ENCODE results near the gene PIK3CA. TPM values are rescaled to one million over a fixed set of nuclear protein-coding genes. Genes with fewer than 3 reads are reported as not detected.

The PIK3CA gene
- total and polyA plus RNA-seq, 12 donors: 4.0 to 35.3 (median 22.5) TPM

GRCh38 chr3:179150610-179151009, 2.5 kb downstream of the PIK3CA start:
- no peak for TF ChIP-seq CTCF (IDR thresholded peaks at IDR 0.05)
- H3K4me1 ChIP-seq: peaks cover 2 to 47% (median 38%) of the 10 kb centered on the region in 9 donors
- no peaks in the 10 kb centered on the region for H3K9me3 ChIP-seq
- H3K4me3 ChIP-seq: peak overlapping the region in 4 of 10 donors; percentile 1 to 87 (median 44)
- H3K36me3 ChIP-seq: no peaks in the 10 kb centered on the region
- ATAC-seq: no peak
- no peaks in the 10 kb centered on the region for H3K27me3 ChIP-seq
- no peak overlapping the region for H3K27ac ChIP-seq
- no peak for DNase-seq
- intact Hi-C loops (cut with DNase I): loop anchor here in 1 of 10 donors (5.0 kb wide), 1 partner anchor 42 kb away; no protein-coding TSS in a partner anchor
- 60 to 72% methylated on average over 3 of the region's 3 CpGs for WGBS, 2 donors

GRCh38 chr3:179151474-179151873, 3.3 kb downstream of the PIK3CA start:
- no peaks in the 10 kb centered on the region for H3K9me3 ChIP-seq
- peaks cover 2 to 55% (median 42%) of the 10 kb centered on the region in 9 donors for H3K4me1 ChIP-seq
- intact Hi-C loops (cut with DNase I): loop anchor here in 1 of 10 donors (5.0 kb wide), 1 partner anchor 41 kb away; no protein-coding TSS in a partner anchor
- no peaks in the 10 kb centered on the region for H3K27me3 ChIP-seq
- H3K4me3 ChIP-seq: no peak overlapping the region
- H3K36me3 ChIP-seq: no peaks in the 10 kb centered on the region
- no peak for ATAC-seq
- DNase-seq: no peak
- no peak for TF ChIP-seq CTCF (IDR thresholded peaks at IDR 0.05)
- H3K27ac ChIP-seq: no peak overlapping the region

GRCh38 chr3:179156170-179156569, 8.0 kb downstream of the PIK3CA start:
- no peak overlapping the region for H3K4me3 ChIP-seq
- TF ChIP-seq CTCF (IDR thresholded peaks at IDR 0.05): no peak
- no peaks in the 10 kb centered on the region for H3K9me3 ChIP-seq
- H3K36me3 ChIP-seq: no peaks in the 10 kb centered on the region
- intact Hi-C loops (cut with DNase I): no loop called here
- ATAC-seq (peak in 3 of 8 donors; percentile 46 to 66 (median 65)), DNase-seq (no peak)
- H3K27me3 ChIP-seq: no peaks in the 10 kb centered on the region
- no peak overlapping the region for H3K27ac ChIP-seq
- H3K4me1 ChIP-seq: peaks cover 2 to 76% (median 46%) of the 10 kb centered on the region in 9 donors
- 38 to 84% methylated on average over 1 of the region's 1 CpG for whole genome bisulfite sequencing, 2 donors

- intact Hi-C loops (cut with DNase I): no loop called here
- no peak for DNase-seq
- no peaks in the 10 kb centered on the region for H3K9me3 ChIP-seq
- TF ChIP-seq CTCF (IDR thresholded peaks at IDR 0.05): no peak
- no peaks in the 10 kb centered on the region for H3K36me3 ChIP-seq
- H3K4me1 ChIP-seq: peaks cover 2 to 76% (median 40%) of the 10 kb centered on the region in 9 donors
- WGBS, 2 donors: 86 to 94% methylated on average over 1 of the region's 1 CpG
- H3K4me3 ChIP-seq: no peak overlapping the region
- ATAC-seq: no peak
- no peaks in the 10 kb centered on the region for H3K27me3 ChIP-seq
- H3K27ac ChIP-seq: no peak overlapping the region
Observed at GRCh38 chr3:179156775-179157174, 8.6 kb downstream of the PIK3CA start.
